ENCODE results near the gene SLC1A2. TPM values are rescaled to one million over a fixed set of nuclear protein-coding genes. Genes with fewer than 3 reads are reported as not detected.

SLC1A2 gene
- total RNA-seq, 6 experiments from 2014 or later = 1.7 to 2.4 (median 2.1) TPM

- 0 out of 2 replicates have a peak, but pooled peaks cover 8% of the 10 kb centered on the region for H3K27me3 Mint-ChIP-seq (ENCODE audit: insufficient read depth)
- peak; percentile 45 for DNase-seq
- TF ChIP-seq CTCF (IDR thresholded peaks at IDR 0.05) = no peak
- peaks cover 61% of the 10 kb centered on the region for H3K4me1 Mint-ChIP-seq (ENCODE audit: low read depth)
- H3K4me3 Mint-ChIP-seq = peak overlapping the region; percentile 4; the same call in 1 of the 2 replicates
- peaks cover 4% of the 10 kb centered on the region; the same call in 1 of the 2 replicates for H3K9me3 Mint-ChIP-seq
- peak overlapping the region; percentile 77 for H3K27ac Mint-ChIP-seq
- peaks cover 5% of the 10 kb centered on the region; the same call in 1 of the 2 replicates for H3K36me3 Mint-ChIP-seq (ENCODE audit: low read depth)
Measured at GRCh38 chr11:35324981-35325380, 94.4 kb downstream of the SLC1A2 start.

- Mint-ChIP-seq H3K4me1 (ENCODE audit: low read depth) (peaks cover 68% of the 10 kb centered on the region), H3K4me3 (no peak overlapping the region), H3K27ac (peak overlapping the region; percentile 77), H3K9me3 (peaks cover 4% of the 10 kb centered on the region; the same call in 1 of the 2 replicates), H3K36me3 (ENCODE audit: low read depth) (peaks cover 5% of the 10 kb centered on the region; the same call in 1 of the 2 replicates), H3K27me3 (ENCODE audit: insufficient read depth) (0 out of 2 replicates have a peak, but pooled peaks cover 8% of the 10 kb centered on the region)
- peak; percentile 10 for DNase-seq
- no peak for TF ChIP-seq CTCF (IDR thresholded peaks at IDR 0.05)
Measured at GRCh38 chr11:35324183-35324886, 95.0 kb downstream of the SLC1A2 start.

- peak; percentile 38 for DNase-seq
- H3K4me3 Mint-ChIP-seq = peak overlapping the region; percentile 25
Measured at GRCh38 chr11:35323076-35323868, 96.1 kb downstream of the SLC1A2 start.

GRCh38 chr11:35322318-35322979, 96.9 kb downstream of the SLC1A2 start:
- peaks cover 4% of the 10 kb centered on the region; the same call in 1 of the 2 replicates for H3K9me3 Mint-ChIP-seq

More at GRCh38 chr11:35323076-35323868, 96.1 kb downstream of the SLC1A2 start:
- Mint-ChIP-seq H3K27ac (peak overlapping the region; percentile 89), H3K36me3 (ENCODE audit: low read depth) (peaks cover 5% of the 10 kb centered on the region; the same call in 1 of the 2 replicates), H3K27me3 (ENCODE audit: insufficient read depth) (0 out of 2 replicates have a peak, but pooled peaks cover 8% of the 10 kb centered on the region), H3K4me1 (ENCODE audit: low read depth) (peaks cover 77% of the 10 kb centered on the region), H3K9me3 (peaks cover 4% of the 10 kb centered on the region; the same call in 1 of the 2 replicates)
- no peak for TF ChIP-seq CTCF (IDR thresholded peaks at IDR 0.05)

More at GRCh38 chr11:35322318-35322979, 96.9 kb downstream of the SLC1A2 start:
- H3K4me3 Mint-ChIP-seq = peak overlapping the region; percentile 25
- peaks cover 77% of the 10 kb centered on the region for H3K4me1 Mint-ChIP-seq (ENCODE audit: low read depth)
- no peak for DNase-seq
- H3K36me3 Mint-ChIP-seq (ENCODE audit: low read depth) = peaks cover 5% of the 10 kb centered on the region; the same call in 1 of the 2 replicates
- no peak for TF ChIP-seq CTCF (IDR thresholded peaks at IDR 0.05)
- peak overlapping the region; percentile 89 for H3K27ac Mint-ChIP-seq
- 0 out of 2 replicates have a peak, but pooled peaks cover 8% of the 10 kb centered on the region for H3K27me3 Mint-ChIP-seq (ENCODE audit: insufficient read depth)

Data from HFFc6 (cell line).